ENCODE data around the gene MDGA2. TPM values are rescaled to one million over a fixed set of nuclear protein-coding genes. Genes with fewer than 3 reads are reported as not detected.

MDGA2 gene
- total and polyA plus RNA-seq, 2 of the 4 experiments (the other 2 are of a cell fraction), result 0.02 TPM; not detected in 1

DNA sequence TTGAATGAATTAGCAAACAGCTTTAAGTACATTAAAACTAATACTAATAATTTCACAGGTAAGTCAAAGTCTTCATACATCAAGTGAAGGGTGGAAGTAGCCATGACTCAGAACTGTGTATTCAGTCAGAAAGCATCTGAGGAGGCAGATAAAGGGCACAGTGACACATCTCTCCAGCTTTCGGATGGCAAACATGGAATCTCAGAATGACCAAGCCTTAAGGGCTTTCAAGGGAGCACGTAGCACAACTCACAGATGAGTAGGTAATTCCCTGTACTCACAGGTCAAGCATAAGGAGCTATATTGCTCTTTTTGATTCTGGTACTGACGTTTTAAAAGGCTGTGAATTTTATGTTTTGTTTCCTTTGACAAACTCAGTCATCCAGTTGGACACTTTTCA is 56.0 kb downstream of the MDGA2 start:
- H4K91ac ChIP-seq (ENCODE audit: insufficient read depth, low read depth, low read length), result no peak overlapping the region
- no peak overlapping the region for H3K4me2 ChIP-seq (ENCODE audit: low read depth, low read length)
- BruUV-seq (replicated peaks), result no TSS peak
- no peak overlapping the region for H3K18ac ChIP-seq (ENCODE audit: low read depth, low read length)
- dilution Hi-C loops (cut with HindIII; ENCODE audit: low sequenced_read_pairs, unreplicated experiment), result no loop called here
- no peaks in the 10 kb centered on the region for H3K79me1 ChIP-seq (ENCODE audit: low read depth in 1 of 2, low read length in 2 of 2)
- no peak overlapping the region for H3K9ac ChIP-seq (ENCODE audit: low read depth, low read length)
- H2BK5ac ChIP-seq (ENCODE audit: low read depth, low read length, poor library complexity, severe bottlenecking), result no peak overlapping the region
- no peak overlapping the region for H2AK9ac ChIP-seq (replicated peaks; ENCODE audit: low read depth, low read length, poor library complexity)
- DNase-seq (no peak), ATAC-seq (ENCODE audit: low read depth) (no peak)
- TF ChIP-seq NFE2L2 (IDR thresholded peaks at IDR 0.05; ENCODE audit: low read depth, low read length) (no peak), RCOR1 (IDR thresholded peaks at IDR 0.05; ENCODE audit: insufficient replicate concordance, low read length) (no peak)
- TF ChIP-seq, protein P1, sequence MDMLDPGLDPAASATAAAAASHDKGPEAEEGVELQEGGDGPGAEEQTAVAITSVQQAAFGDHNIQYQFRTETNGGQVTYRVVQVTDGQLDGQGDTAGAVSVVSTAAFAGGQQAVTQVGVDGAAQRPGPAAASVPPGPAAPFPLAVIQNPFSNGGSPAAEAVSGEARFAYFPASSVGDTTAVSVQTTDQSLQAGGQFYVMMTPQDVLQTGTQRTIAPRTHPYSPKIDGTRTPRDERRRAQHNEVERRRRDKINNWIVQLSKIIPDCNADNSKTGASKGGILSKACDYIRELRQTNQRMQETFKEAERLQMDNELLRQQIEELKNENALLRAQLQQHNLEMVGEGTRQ (IDR thresholded peaks at IDR 0.05; ENCODE audit: low read depth, low read length), result no peak
- TF ChIP-seq, protein P2, sequence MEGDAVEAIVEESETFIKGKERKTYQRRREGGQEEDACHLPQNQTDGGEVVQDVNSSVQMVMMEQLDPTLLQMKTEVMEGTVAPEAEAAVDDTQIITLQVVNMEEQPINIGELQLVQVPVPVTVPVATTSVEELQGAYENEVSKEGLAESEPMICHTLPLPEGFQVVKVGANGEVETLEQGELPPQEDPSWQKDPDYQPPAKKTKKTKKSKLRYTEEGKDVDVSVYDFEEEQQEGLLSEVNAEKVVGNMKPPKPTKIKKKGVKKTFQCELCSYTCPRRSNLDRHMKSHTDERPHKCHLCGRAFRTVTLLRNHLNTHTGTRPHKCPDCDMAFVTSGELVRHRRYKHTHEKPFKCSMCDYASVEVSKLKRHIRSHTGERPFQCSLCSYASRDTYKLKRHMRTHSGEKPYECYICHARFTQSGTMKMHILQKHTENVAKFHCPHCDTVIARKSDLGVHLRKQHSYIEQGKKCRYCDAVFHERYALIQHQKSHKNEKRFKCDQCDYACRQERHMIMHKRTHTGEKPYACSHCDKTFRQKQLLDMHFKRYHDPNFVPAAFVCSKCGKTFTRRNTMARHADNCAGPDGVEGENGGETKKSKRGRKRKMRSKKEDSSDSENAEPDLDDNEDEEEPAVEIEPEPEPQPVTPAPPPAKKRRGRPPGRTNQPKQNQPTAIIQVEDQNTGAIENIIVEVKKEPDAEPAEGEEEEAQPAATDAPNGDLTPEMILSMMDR (conservative IDR thresholded peaks at IDR 0.05; ENCODE audit: low read depth, low read length), result no peak
- H4K5ac ChIP-seq (ENCODE audit: low read depth, low read length), result no peak overlapping the region
- H3K14ac ChIP-seq (replicated peaks; ENCODE audit: low read depth, low read length), result no peak overlapping the region
- in situ Hi-C loops (cut with MboI; ENCODE audit: low sequenced_read_pairs), result no loop called here
- H2BK120ac ChIP-seq (ENCODE audit: low read depth, low read length), result no peak overlapping the region
- ChIA-PET POLR2A (ENCODE audit: unreplicated experiment) (no interaction called here), CTCF (no interaction called here)
- no peak overlapping the region for H3K4ac ChIP-seq (ENCODE audit: low read depth, low read length)
- H2BK15ac ChIP-seq (ENCODE audit: low read depth, low read length), result no peak overlapping the region
- no peak overlapping the region for H3K4me3 ChIP-seq (ENCODE audit: insufficient read depth, low read depth, low read length)
- no peak overlapping the region for H2AK5ac ChIP-seq (ENCODE audit: low read depth, low read length)
- H3K9me1 ChIP-seq (ENCODE audit: insufficient read depth, low read length), result no peaks in the 10 kb centered on the region
- H2AFZ ChIP-seq (replicated peaks; ENCODE audit: low read length, poor library complexity), result no peak overlapping the region
- no peaks in the 10 kb centered on the region for H3K27me3 ChIP-seq (ENCODE audit: control insufficient read depth, insufficient read depth, low read length)
- no peak overlapping the region for H2BK20ac ChIP-seq (ENCODE audit: low read depth, low read length)
- H3K27ac ChIP-seq (ENCODE audit: insufficient read depth, low read length), result no peak overlapping the region
- WGBS, 2 experiments (ENCODE audit: extremely low coverage in 2 of 2, insufficient read length in 1 of 2), result no CpG with 5 or more reads among the region's 3 CpGs
- peaks cover 8% of the 10 kb centered on the region for H3K9me3 ChIP-seq (ENCODE audit: control insufficient read depth, insufficient read depth, low read length)
- H4K20me1 ChIP-seq (ENCODE audit: insufficient read depth, low read length), result no peaks in the 10 kb centered on the region
- H3K23ac ChIP-seq (ENCODE audit: low read depth, low read length), result no peak overlapping the region
- no peak overlapping the region for H4K8ac ChIP-seq (ENCODE audit: low read depth in 2 of 2, low read length in 2 of 2)
- no peaks in the 10 kb centered on the region for H3K4me1 ChIP-seq (ENCODE audit: control insufficient read depth, insufficient read depth, low read length)
- no peaks in the 10 kb centered on the region for H3K36me3 ChIP-seq (ENCODE audit: control insufficient read depth, insufficient read depth, low read length)
- no peak overlapping the region for H3K56ac ChIP-seq (ENCODE audit: extremely low read depth, insufficient read depth, low read length)
- intact Hi-C loops (cut with micrococcal nuclease), result no loop called here

Data from IMR-90 (cell line).